ENCODE results near the gene RPL28.

DNA sequence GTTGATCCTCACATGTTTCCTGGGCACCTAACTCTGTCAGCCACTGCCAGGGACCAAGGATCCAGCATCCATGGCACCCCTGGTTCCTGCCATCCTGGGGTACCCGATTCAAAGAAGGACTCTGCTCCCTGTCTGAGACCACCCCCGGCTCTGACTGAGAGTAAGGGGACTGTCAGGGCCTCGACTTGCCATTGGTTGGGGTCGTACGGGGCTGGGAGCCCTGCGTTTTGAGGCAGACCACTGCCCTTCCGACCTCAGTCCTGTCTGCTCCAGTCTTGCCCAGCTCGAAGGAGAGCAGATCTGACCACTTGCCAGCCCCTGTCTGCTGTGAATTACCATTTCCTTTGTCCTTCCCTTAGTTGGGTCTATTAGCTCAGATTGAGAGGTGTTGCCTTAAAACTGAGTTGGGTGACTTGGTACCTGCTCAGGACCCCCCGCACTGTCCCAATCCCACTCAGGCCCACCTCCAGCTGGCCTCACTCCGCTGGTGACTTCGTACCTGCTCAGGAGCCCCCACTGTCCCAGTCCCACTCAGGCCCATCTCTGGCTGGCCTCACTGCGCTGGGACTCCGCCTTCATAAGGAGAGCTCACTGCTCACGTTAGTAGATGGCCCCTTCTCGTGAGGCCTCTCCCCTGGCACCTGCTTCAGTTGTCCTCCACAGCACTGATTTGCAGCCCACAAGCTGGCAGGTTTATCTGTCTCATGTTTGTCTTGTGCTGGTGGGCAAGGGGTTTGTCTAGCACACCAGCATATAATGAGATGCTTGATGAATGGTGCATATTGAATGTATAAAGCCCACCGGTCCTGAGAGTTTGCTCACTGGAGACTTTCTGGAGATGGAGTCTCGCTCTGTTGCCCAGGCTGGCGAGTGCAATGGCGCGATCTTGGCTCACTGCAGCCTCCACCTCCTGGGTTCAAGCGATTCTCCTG is 3.9 kb downstream of the RPL28 start:
- TF ChIP-seq ZNF24 (tag by site-specific recombination; IDR thresholded peaks at IDR 0.05) (no peak), TCF7L2 (IDR thresholded peaks at IDR 0.05; ENCODE audit: borderline replicate concordance, low read depth, low read length) (no peak), ZNF169 (tag by site-specific recombination; IDR thresholded peaks at IDR 0.05) (no peak), ZNF37A (tag by site-specific recombination; IDR thresholded peaks at IDR 0.05) (no peak), SCRT1 (tag by site-specific recombination; IDR thresholded peaks at IDR 0.05; ENCODE audit: borderline replicate concordance) (no peak), ZNF768 (tag by site-specific recombination; IDR thresholded peaks at IDR 0.05) (no peak), ZNF280D (tag by site-specific recombination; IDR thresholded peaks at IDR 0.05) (no peak), ZNF19 (tag by site-specific recombination; IDR thresholded peaks at IDR 0.05; ENCODE audit: low read depth) (no peak), ZNF341 (tag by site-specific recombination; IDR thresholded peaks at IDR 0.05; ENCODE audit: low read depth) (no peak)
- TF ChIP-seq, protein P1, sequence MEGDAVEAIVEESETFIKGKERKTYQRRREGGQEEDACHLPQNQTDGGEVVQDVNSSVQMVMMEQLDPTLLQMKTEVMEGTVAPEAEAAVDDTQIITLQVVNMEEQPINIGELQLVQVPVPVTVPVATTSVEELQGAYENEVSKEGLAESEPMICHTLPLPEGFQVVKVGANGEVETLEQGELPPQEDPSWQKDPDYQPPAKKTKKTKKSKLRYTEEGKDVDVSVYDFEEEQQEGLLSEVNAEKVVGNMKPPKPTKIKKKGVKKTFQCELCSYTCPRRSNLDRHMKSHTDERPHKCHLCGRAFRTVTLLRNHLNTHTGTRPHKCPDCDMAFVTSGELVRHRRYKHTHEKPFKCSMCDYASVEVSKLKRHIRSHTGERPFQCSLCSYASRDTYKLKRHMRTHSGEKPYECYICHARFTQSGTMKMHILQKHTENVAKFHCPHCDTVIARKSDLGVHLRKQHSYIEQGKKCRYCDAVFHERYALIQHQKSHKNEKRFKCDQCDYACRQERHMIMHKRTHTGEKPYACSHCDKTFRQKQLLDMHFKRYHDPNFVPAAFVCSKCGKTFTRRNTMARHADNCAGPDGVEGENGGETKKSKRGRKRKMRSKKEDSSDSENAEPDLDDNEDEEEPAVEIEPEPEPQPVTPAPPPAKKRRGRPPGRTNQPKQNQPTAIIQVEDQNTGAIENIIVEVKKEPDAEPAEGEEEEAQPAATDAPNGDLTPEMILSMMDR (tag by site-specific recombination; IDR thresholded peaks at IDR 0.05): no peak
- TF ChIP-seq, protein P2, sequence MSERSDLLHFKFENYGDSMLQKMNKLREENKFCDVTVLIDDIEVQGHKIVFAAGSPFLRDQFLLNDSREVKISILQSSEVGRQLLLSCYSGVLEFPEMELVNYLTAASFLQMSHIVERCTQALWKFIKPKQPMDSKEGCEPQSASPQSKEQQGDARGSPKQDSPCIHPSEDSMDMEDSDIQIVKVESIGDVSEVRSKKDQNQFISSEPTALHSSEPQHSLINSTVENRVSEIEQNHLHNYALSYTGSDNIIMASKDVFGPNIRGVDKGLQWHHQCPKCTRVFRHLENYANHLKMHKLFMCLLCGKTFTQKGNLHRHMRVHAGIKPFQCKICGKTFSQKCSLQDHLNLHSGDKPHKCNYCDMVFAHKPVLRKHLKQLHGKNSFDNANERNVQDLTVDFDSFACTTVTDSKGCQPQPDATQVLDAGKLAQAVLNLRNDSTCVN (tag by site-specific recombination; optimal IDR thresholded peaks at IDR 0.05): no peak
